Measurements from ENCODE around the gene NET1.

Gene NET1

GRCh38 chr10:5506751-5507648 lies 94.6 kb downstream of the NET1 start:
- Histone ChIP-seq H3K4me1 (ENCODE audit: control insufficient read depth in 1 of 2, insufficient read depth in 2 of 2, low read length in 2 of 2) (peaks cover 0 to 7% of the 10 kb centered on the region in 2 donors), H3K9me3 (ENCODE audit: control insufficient read depth in 1 of 2, low read length in 2 of 2) (no peaks in the 10 kb centered on the region), H3K27ac (ENCODE audit: low read length) (no peak overlapping the region)

GRCh38 chr10:5507649-5508131 lies 95.3 kb downstream of the NET1 start:
- H3K27me3 ChIP-seq (ENCODE audit: low read depth, low read length), result no peaks in the 10 kb centered on the region
- H3K4me3 ChIP-seq (ENCODE audit: low read depth in 1 of 2, low read length in 2 of 2), result no peak overlapping the region
- H3K27ac ChIP-seq (ENCODE audit: low read length), result no peak overlapping the region
- peaks cover 0 to 7% of the 10 kb centered on the region in 2 donors for H3K4me1 ChIP-seq (ENCODE audit: control insufficient read depth in 1 of 2, insufficient read depth in 2 of 2, low read length in 2 of 2)
- H3K9me3 ChIP-seq (ENCODE audit: control insufficient read depth in 1 of 2, low read length in 2 of 2), result no peaks in the 10 kb centered on the region
- H3K36me3 ChIP-seq (ENCODE audit: control insufficient read depth in 1 of 2, insufficient read depth in 2 of 2, low read length in 2 of 2), result no peaks in the 10 kb centered on the region

More at GRCh38 chr10:5506751-5507648, 94.6 kb downstream of the NET1 start:
- H3K4me3 ChIP-seq (ENCODE audit: low read depth in 1 of 2, low read length in 2 of 2), result no peak overlapping the region
- no peaks in the 10 kb centered on the region for H3K36me3 ChIP-seq (ENCODE audit: control insufficient read depth in 1 of 2, insufficient read depth in 2 of 2, low read length in 2 of 2)
- H3K27me3 ChIP-seq (ENCODE audit: low read depth, low read length), result no peaks in the 10 kb centered on the region

GRCh38 chr10:5508161-5508604 lies 95.8 kb downstream of the NET1 start:
- Histone ChIP-seq H3K27ac (ENCODE audit: low read length) (no peak overlapping the region), H3K27me3 (ENCODE audit: low read depth, low read length) (no peaks in the 10 kb centered on the region), H3K36me3 (ENCODE audit: control insufficient read depth in 1 of 2, insufficient read depth in 2 of 2, low read length in 2 of 2) (no peaks in the 10 kb centered on the region), H3K9me3 (ENCODE audit: control insufficient read depth in 1 of 2, low read length in 2 of 2) (no peaks in the 10 kb centered on the region), H3K4me3 (ENCODE audit: low read depth in 1 of 2, low read length in 2 of 2) (no peak overlapping the region), H3K4me1 (ENCODE audit: control insufficient read depth in 1 of 2, insufficient read depth in 2 of 2, low read length in 2 of 2) (peaks cover 0 to 7% of the 10 kb centered on the region in 2 donors)
